ENCODE data around the gene TEX2.

DNA sequence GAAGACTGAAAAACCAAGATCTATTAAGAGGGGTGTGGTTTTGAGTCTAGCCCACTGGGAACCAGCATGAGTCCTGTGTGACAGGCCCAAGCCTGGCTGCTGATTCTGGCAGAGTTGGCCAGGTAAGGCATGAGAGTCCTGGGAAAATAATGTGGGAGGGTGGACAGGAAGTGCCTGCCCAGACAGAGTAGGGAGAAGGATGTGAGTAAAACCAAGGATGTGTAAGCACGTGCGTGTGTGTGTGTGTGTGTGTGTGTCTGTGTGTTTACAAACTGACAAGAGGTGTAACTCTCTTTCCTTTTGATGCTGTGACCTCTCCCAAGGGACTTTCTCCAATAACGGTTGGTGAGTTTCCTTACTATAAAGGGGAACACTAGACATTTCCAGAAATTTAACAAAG is 15.6 kb upstream of the TEX2 start:
- TF ChIP-seq ZNF317 (CRISPR knock-in tag; IDR thresholded peaks at IDR 0.05; ENCODE audit: borderline replicate concordance, low read depth): no peak
- no peak for TF ChIP-seq TP53 (CRISPR knock-in tag; IDR thresholded peaks at IDR 0.05)
- TF ChIP-seq, protein P1, sequence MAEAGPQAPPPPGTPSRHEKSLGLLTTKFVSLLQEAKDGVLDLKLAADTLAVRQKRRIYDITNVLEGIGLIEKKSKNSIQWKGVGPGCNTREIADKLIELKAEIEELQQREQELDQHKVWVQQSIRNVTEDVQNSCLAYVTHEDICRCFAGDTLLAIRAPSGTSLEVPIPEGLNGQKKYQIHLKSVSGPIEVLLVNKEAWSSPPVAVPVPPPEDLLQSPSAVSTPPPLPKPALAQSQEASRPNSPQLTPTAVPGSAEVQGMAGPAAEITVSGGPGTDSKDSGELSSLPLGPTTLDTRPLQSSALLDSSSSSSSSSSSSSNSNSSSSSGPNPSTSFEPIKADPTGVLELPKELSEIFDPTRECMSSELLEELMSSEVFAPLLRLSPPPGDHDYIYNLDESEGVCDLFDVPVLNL (CRISPR knock-in tag; IDR thresholded peaks at IDR 0.05; ENCODE audit: borderline replicate concordance, low read depth): no peak
- no peak for TF ChIP-seq ATF3 (CRISPR knock-in tag; conservative IDR thresholded peaks at IDR 0.05)
- no peak for TF ChIP-seq CREM (CRISPR knock-in tag; IDR thresholded peaks at IDR 0.05)

All from WTC11 (cell line).